Activated CD4-positive, alpha-beta memory T cell treated with anti-CD3 and anti-CD28 coated beads, Interleukin-2, amount 10 ng/mL, durations not matched to agents 7 days and 5 days (primary cell): Measurements from ENCODE around the gene CHPF2. TPM values are rescaled to one million over a fixed set of nuclear protein-coding genes. Genes with fewer than 3 reads are reported as not detected.

ENCODE experiments used
- CTCF ChIA-PET: fragments of 350-600 bp; sonication (Branson Sonifier 250); formaldehyde crosslinking; loops from one replicate; lab custom pipeline; 2021; ENCODE audit warnings: antibody characterized with exemption, inconsistent platforms; lab: Charles Lee
- POLR2A ChIA-PET: fragments of 350-600 bp; sonication (Branson Sonifier 250); formaldehyde crosslinking; loops from one replicate; lab custom pipeline; 2021; ENCODE audit warnings: antibody characterized with exemption; lab: Charles Lee
- DNase-seq: peaks from one replicate; pipeline ENCODE4 v3.0.0-alpha.2; 2020
- H3K27ac Mint-ChIP-seq: one replicate; pipeline ENCODE4 v1.8.0; 2021; ENCODE audit warnings: mild to moderate bottlenecking, mixed read lengths
- H3K27me3 Mint-ChIP-seq: one replicate; pipeline ENCODE4 v1.8.0; 2021; ENCODE audit warnings: mixed read lengths
- H3K36me3 Mint-ChIP-seq: one replicate; pipeline ENCODE4 v1.8.0; 2021; ENCODE audit warnings: low read depth, mixed read lengths
- H3K4me1 Mint-ChIP-seq: one replicate; pipeline ENCODE4 v1.8.0; 2021; ENCODE audit warnings: mixed read lengths
- H3K4me3 Mint-ChIP-seq: one replicate; pipeline ENCODE4 v1.8.0; 2021; ENCODE audit warnings: mild to moderate bottlenecking, mixed read lengths
- H3K9me3 Mint-ChIP-seq: one replicate; pipeline ENCODE4 v1.8.0; 2021; ENCODE audit warnings: mixed read lengths
- total RNA-seq, 2 experiments: library from RNA; stranded (reverse); gene quantifications; one replicate each; pipeline ENCODE4 v1.2.3, GENCODE V29; 2021

The CHPF2 gene
- total RNA-seq, 2 experiments from 2014 or later = 56.0 to 56.4 TPM

- H3K4me1 Mint-ChIP-seq = peaks cover 10% of the 10 kb centered on the region
- no peaks in the 10 kb centered on the region for H3K36me3 Mint-ChIP-seq
- H3K27me3 Mint-ChIP-seq = peaks cover 9% of the 10 kb centered on the region
- H3K4me3 Mint-ChIP-seq = no peak overlapping the region
- POLR2A ChIA-PET = no interaction called here
- no peak for DNase-seq
- no peaks in the 10 kb centered on the region for H3K9me3 Mint-ChIP-seq
- no peak overlapping the region for H3K27ac Mint-ChIP-seq
- CTCF ChIA-PET = interaction anchor here (0.5 kb wide), 1 partner anchor 304 kb away, joined by 3 read pairs; no protein-coding TSS in a partner anchor
Observed at GRCh38 chr7:151271699-151272355, 39.5 kb downstream of the CHPF2 start.

- no peak for DNase-seq
- CTCF ChIA-PET = no interaction called here
- H3K27me3 Mint-ChIP-seq = peaks cover 11% of the 10 kb centered on the region
Observed at GRCh38 chr7:151272405-151272804, 40.1 kb downstream of the CHPF2 start.

GRCh38 chr7:151272877-151273276 is 40.6 kb downstream of the CHPF2 start:
- POLR2A ChIA-PET = no interaction called here
- Mint-ChIP-seq H3K27me3 (peaks cover 11% of the 10 kb centered on the region), H3K4me3 (no peak overlapping the region), H3K9me3 (no peaks in the 10 kb centered on the region), H3K4me1 (peaks cover 15% of the 10 kb centered on the region), H3K36me3 (no peaks in the 10 kb centered on the region), H3K27ac (no peak overlapping the region)
- DNase-seq = no peak
- CTCF ChIA-PET = no interaction called here

More at GRCh38 chr7:151272405-151272804, 40.1 kb downstream of the CHPF2 start:
- H3K36me3 Mint-ChIP-seq = no peaks in the 10 kb centered on the region
- H3K4me1 Mint-ChIP-seq = peaks cover 14% of the 10 kb centered on the region
- no peak overlapping the region for H3K4me3 Mint-ChIP-seq
- POLR2A ChIA-PET = no interaction called here
- no peaks in the 10 kb centered on the region for H3K9me3 Mint-ChIP-seq
- no peak overlapping the region for H3K27ac Mint-ChIP-seq

- no peak overlapping the region for H3K4me3 Mint-ChIP-seq
Observed at GRCh38 chr7:151273651-151274390, 41.5 kb downstream of the CHPF2 start.

GRCh38 chr7:151274396-151274795 is 42.1 kb downstream of the CHPF2 start:
- no peak for DNase-seq
- Mint-ChIP-seq H3K4me3 (no peak overlapping the region), H3K9me3 (no peaks in the 10 kb centered on the region), H3K4me1 (peaks cover 15% of the 10 kb centered on the region), H3K36me3 (no peaks in the 10 kb centered on the region), H3K27me3 (peaks cover 16% of the 10 kb centered on the region), H3K27ac (no peak overlapping the region)
- ChIA-PET POLR2A (no interaction called here), CTCF (no interaction called here)

More at GRCh38 chr7:151273651-151274390, 41.5 kb downstream of the CHPF2 start:
- no peak for DNase-seq
- H3K4me1 Mint-ChIP-seq = peaks cover 15% of the 10 kb centered on the region
- H3K27ac Mint-ChIP-seq = no peak overlapping the region
- peaks cover 16% of the 10 kb centered on the region for H3K27me3 Mint-ChIP-seq
- ChIA-PET POLR2A (no interaction called here), CTCF (no interaction called here)
- no peaks in the 10 kb centered on the region for H3K36me3 Mint-ChIP-seq
- H3K9me3 Mint-ChIP-seq = no peaks in the 10 kb centered on the region

- H3K4me1 Mint-ChIP-seq = peaks cover 15% of the 10 kb centered on the region
- POLR2A ChIA-PET = no interaction called here
- peaks cover 16% of the 10 kb centered on the region for H3K27me3 Mint-ChIP-seq
- no peaks in the 10 kb centered on the region for H3K9me3 Mint-ChIP-seq
- no peak for DNase-seq
- H3K36me3 Mint-ChIP-seq = no peaks in the 10 kb centered on the region
- CTCF ChIA-PET = no interaction called here
- H3K4me3 Mint-ChIP-seq = no peak overlapping the region
- no peak overlapping the region for H3K27ac Mint-ChIP-seq
Observed at GRCh38 chr7:151274936-151275812, 42.9 kb downstream of the CHPF2 start.

- CTCF ChIA-PET = no interaction called here
- no peaks in the 10 kb centered on the region for H3K9me3 Mint-ChIP-seq
- no peak overlapping the region for H3K27ac Mint-ChIP-seq
- DNase-seq = no peak
- no peaks in the 10 kb centered on the region for H3K36me3 Mint-ChIP-seq
- H3K27me3 Mint-ChIP-seq = peaks cover 24% of the 10 kb centered on the region
- H3K4me3 Mint-ChIP-seq = peak overlapping the region; percentile 43
- H3K4me1 Mint-ChIP-seq = peaks cover 15% of the 10 kb centered on the region
- POLR2A ChIA-PET = no interaction called here
Observed at GRCh38 chr7:151275813-151276577, 43.7 kb downstream of the CHPF2 start.

GRCh38 chr7:151276666-151277590 is 44.6 kb downstream of the CHPF2 start:
- Mint-ChIP-seq H3K4me1 (peaks cover 14% of the 10 kb centered on the region), H3K27ac (no peak overlapping the region), H3K4me3 (peak overlapping the region; percentile 52), H3K9me3 (no peaks in the 10 kb centered on the region), H3K36me3 (no peaks in the 10 kb centered on the region), H3K27me3 (peaks cover 29% of the 10 kb centered on the region)
- ChIA-PET POLR2A (interaction anchor here (1.4 kb wide), 1 partner anchor 10 kb away, joined by 3 read pairs; no protein-coding TSS in a partner anchor), CTCF (interaction anchor here (0.8 to 1.0 kb wide), 3 partner anchors 9 to 33 kb away, joined by 3 to 4 read pairs (median 3); no protein-coding TSS in a partner anchor)
- DNase-seq = peak; percentile 58

GRCh38 chr7:151277631-151278030 is 45.3 kb downstream of the CHPF2 start:
- CTCF ChIA-PET = interaction anchor here (0.6 to 1.0 kb wide), 3 partner anchors 9 to 37 kb away, joined by 3 read pairs; no protein-coding TSS in a partner anchor
- Mint-ChIP-seq H3K9me3 (no peaks in the 10 kb centered on the region), H3K27me3 (peaks cover 33% of the 10 kb centered on the region), H3K27ac (no peak overlapping the region), H3K4me3 (no peak overlapping the region), H3K36me3 (no peaks in the 10 kb centered on the region), H3K4me1 (peaks cover 9% of the 10 kb centered on the region)
- no peak for DNase-seq
- POLR2A ChIA-PET = interaction anchor here (1.4 kb wide), 1 partner anchor 9 kb away, joined by 3 read pairs; no protein-coding TSS in a partner anchor

GRCh38 chr7:151278949-151279348 is 46.7 kb downstream of the CHPF2 start:
- POLR2A ChIA-PET = no interaction called here
- no peak overlapping the region for H3K27ac Mint-ChIP-seq
- H3K4me1 Mint-ChIP-seq = peaks cover 9% of the 10 kb centered on the region
- CTCF ChIA-PET = no interaction called here
- H3K4me3 Mint-ChIP-seq = no peak overlapping the region
- DNase-seq = no peak
- H3K9me3 Mint-ChIP-seq = no peaks in the 10 kb centered on the region
- no peaks in the 10 kb centered on the region for H3K36me3 Mint-ChIP-seq
- H3K27me3 Mint-ChIP-seq = peaks cover 34% of the 10 kb centered on the region

- Mint-ChIP-seq H3K4me1 (peaks cover 9% of the 10 kb centered on the region), H3K9me3 (no peaks in the 10 kb centered on the region), H3K27me3 (peaks cover 34% of the 10 kb centered on the region), H3K27ac (no peak overlapping the region), H3K36me3 (no peaks in the 10 kb centered on the region), H3K4me3 (no peak overlapping the region)
- DNase-seq = no peak
- POLR2A ChIA-PET = no interaction called here
- CTCF ChIA-PET = no interaction called here
Observed at GRCh38 chr7:151279868-151280267, 47.6 kb downstream of the CHPF2 start.
